ENCODE results near the gene PACRG. TPM values are rescaled to one million over a fixed set of nuclear protein-coding genes. Genes with fewer than 3 reads are reported as not detected.

Gene PACRG
- total RNA-seq, 2 donors from 2014 or later: 2.8 to 21.3 TPM

GRCh38 chr6:163306000-163306399 is 578.2 kb downstream of the PACRG start:
- Histone ChIP-seq H3K4me1 (peaks cover 0 to 17% of the 10 kb centered on the region in 2 donors), H3K27ac (peak overlapping the region in 1 of 2 donors; percentile 30), H3K27me3 (no peaks in the 10 kb centered on the region), H3K9me3 (no peaks in the 10 kb centered on the region), H3K36me3 (no peaks in the 10 kb centered on the region), H3K4me3 (no peak overlapping the region)
- no peak for DNase-seq (ENCODE audit: low spot score)
- TF ChIP-seq, protein P1, sequence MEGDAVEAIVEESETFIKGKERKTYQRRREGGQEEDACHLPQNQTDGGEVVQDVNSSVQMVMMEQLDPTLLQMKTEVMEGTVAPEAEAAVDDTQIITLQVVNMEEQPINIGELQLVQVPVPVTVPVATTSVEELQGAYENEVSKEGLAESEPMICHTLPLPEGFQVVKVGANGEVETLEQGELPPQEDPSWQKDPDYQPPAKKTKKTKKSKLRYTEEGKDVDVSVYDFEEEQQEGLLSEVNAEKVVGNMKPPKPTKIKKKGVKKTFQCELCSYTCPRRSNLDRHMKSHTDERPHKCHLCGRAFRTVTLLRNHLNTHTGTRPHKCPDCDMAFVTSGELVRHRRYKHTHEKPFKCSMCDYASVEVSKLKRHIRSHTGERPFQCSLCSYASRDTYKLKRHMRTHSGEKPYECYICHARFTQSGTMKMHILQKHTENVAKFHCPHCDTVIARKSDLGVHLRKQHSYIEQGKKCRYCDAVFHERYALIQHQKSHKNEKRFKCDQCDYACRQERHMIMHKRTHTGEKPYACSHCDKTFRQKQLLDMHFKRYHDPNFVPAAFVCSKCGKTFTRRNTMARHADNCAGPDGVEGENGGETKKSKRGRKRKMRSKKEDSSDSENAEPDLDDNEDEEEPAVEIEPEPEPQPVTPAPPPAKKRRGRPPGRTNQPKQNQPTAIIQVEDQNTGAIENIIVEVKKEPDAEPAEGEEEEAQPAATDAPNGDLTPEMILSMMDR (IDR thresholded peaks at IDR 0.05): no peak

GRCh38 chr6:163308629-163309440 is 581.1 kb downstream of the PACRG start:
- H3K4me1 ChIP-seq: no peaks in the 10 kb centered on the region
- H3K27me3 ChIP-seq: no peaks in the 10 kb centered on the region
- H3K9me3 ChIP-seq: no peaks in the 10 kb centered on the region
- H3K27ac ChIP-seq: no peak overlapping the region
- H3K4me3 ChIP-seq: no peak overlapping the region
- TF ChIP-seq, protein P1 (IDR thresholded peaks at IDR 0.05): no peak
- H3K36me3 ChIP-seq: no peaks in the 10 kb centered on the region
- DNase-seq (ENCODE audit: low spot score): no peak

DNA sequence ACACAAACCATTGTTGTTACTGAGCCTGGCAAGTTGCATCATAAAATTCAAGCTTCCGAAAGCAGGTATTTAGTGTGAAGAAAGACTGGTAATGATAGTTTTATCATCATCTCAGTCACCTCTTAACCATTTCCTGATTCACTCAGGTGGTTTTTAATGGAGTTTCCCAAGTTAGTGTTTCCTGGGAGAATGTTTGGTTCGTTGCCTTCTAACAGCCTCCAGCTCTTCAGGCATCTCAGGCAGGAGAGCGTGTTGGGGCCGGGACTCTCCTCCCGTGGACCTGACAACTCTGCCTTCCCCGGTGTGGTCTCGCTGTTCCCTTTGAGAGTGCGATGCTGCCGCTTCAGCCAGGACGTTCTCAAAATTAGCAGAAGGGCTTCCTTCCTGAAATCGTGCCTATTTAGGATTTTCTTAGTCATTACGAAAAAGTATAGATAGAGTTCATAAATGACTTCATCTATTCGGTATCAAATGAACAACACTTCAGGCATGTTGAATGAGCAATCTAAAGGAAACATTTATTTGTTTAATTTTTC is 581.8 kb downstream of the PACRG start:
- no peak for DNase-seq (ENCODE audit: low spot score)
- Histone ChIP-seq H3K27me3 (no peaks in the 10 kb centered on the region), H3K27ac (no peak overlapping the region), H3K36me3 (no peaks in the 10 kb centered on the region), H3K9me3 (no peaks in the 10 kb centered on the region), H3K4me1 (no peaks in the 10 kb centered on the region), H3K4me3 (no peak overlapping the region)
- TF ChIP-seq, protein P1 (IDR thresholded peaks at IDR 0.05): no peak

DNA sequence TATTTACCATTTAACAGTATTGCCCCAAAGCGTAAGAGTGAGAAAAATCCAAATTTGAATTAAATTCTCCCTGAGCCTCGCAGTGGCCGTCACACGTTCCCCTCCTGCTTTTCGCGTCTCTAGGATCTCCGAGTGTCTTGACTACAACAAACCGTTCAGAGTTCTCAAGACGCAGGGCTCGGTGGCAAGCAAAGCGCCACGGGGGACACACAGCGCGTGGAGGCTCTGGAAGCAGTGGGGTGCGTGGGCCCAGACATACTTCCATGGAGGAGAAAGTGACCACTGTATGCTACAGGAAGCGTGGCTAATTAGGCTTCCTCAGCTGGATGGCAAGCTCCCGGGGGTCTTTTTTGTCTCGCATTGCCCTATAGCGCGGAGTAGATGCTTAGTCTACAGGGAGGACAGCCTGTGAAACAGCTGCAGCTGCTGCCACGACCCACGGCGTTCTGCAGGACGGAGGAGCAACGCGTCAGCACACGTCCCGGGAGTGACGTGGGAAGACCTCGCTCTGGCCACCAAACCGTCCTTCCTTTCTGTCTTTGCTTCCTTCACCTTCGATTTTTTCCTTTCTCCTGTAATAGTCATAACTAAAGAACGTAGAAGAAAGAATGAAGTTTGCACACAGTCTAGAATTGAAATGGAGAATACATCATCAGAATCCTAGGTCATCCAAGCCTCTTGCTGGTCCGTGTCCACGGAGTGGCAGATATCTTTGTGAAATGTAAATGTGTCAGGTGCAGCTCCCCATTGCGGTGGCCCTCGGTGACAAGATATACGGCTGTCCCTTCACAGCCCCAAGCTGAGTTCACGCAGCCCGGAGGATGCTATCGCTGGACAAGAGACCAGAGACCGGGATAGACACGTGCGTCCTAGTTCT is 582.6 kb downstream of the PACRG start:
- Histone ChIP-seq H3K9me3 (no peaks in the 10 kb centered on the region), H3K36me3 (no peaks in the 10 kb centered on the region), H3K4me1 (no peaks in the 10 kb centered on the region), H3K4me3 (no peak overlapping the region), H3K27me3 (no peaks in the 10 kb centered on the region), H3K27ac (no peak overlapping the region)
- TF ChIP-seq, protein P1 (IDR thresholded peaks at IDR 0.05): no peak
- peak; percentile 42 for DNase-seq (ENCODE audit: low spot score)

DNA sequence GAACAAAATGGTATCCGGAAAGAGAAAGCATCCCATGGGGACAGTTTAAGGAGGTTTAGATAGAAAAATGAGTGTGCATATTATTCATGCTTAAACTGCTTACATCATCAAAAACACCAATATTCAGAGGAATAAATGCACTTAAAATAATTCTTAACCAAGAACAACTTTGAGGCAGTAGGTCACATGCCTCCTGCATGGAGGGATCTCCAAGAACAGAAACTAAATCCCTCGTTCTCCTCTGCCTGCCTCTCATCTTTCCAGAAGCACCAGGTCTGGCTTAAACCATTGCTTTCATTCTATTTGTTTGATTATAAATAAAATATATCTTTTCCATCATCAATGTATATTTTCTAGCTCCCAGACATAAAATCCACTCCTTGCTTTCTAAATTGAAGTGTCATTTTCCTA is 583.2 kb downstream of the PACRG start:
- DNase-seq (ENCODE audit: low spot score): no peak
- Histone ChIP-seq H3K27ac (no peak overlapping the region), H3K27me3 (no peaks in the 10 kb centered on the region), H3K9me3 (no peaks in the 10 kb centered on the region), H3K36me3 (no peaks in the 10 kb centered on the region), H3K4me3 (no peak overlapping the region), H3K4me1 (no peaks in the 10 kb centered on the region)
- TF ChIP-seq, protein P1 (IDR thresholded peaks at IDR 0.05): no peak

All from right atrium auricular region (tissue), 2 donors.